GM12878 (cell line): ENCODE results near the gene VANGL2. TPM values are rescaled to one million over a fixed set of nuclear protein-coding genes. Genes with fewer than 3 reads are reported as not detected.

Experiments
- CREM ChIP-seq: IDR thresholded peaks from 2 replicates; pipeline ENCODE4 v1.6.1; 2014; ENCODE audit warnings: antibody characterized with exemption, low read depth
- ETV6 ChIP-seq, 2 experiments: fragments of 450-650 bp in 1 of 2; IDR thresholded peaks in 1 of 2; conservative IDR thresholded peaks in 1 of 2; 2 replicates each; pipeline ENCODE4 v1.6.1; 2014; ENCODE audit warnings: antibody characterized with exemption in 1 of 2, borderline replicate concordance in 1 of 2, low read depth in 1 of 2, mild to moderate bottlenecking in 1 of 2, moderate library complexity in 1 of 2
- FOS ChIP-seq: IDR thresholded peaks from 3 replicates; pipeline ENCODE4 v1.6.1; 2011; ENCODE audit warnings: borderline replicate concordance; ENCODE audit not compliant: insufficient read length; ENCODE audit errors: extremely low read depth
- FOXM1 ChIP-seq: IDR thresholded peaks from 2 replicates; pipeline ENCODE4 v1.6.1; 2012; ENCODE audit warnings: low read depth, mild to moderate bottlenecking, inconsistent platforms, low read length, moderate library complexity
- JUND ChIP-seq: IDR thresholded peaks from 2 replicates; pipeline ENCODE4 v1.6.1; 2012; ENCODE audit warnings: low read depth, mild to moderate bottlenecking, low read length, improper control_type of control experiment, moderate library complexity
- MYC ChIP-seq: IDR thresholded peaks from 2 replicates; pipeline ENCODE4 v1.6.1; 2011; ENCODE audit warnings: mild to moderate bottlenecking, low read length, moderate library complexity, inconsistent platforms; ENCODE audit not compliant: insufficient read depth, insufficient replicate concordance, insufficient read length, severe bottlenecking
- NFIC ChIP-seq: IDR thresholded peaks from 2 replicates; pipeline ENCODE4 v1.6.1; 2012; ENCODE audit warnings: low read depth, mild to moderate bottlenecking, inconsistent platforms, low read length, moderate library complexity
- NFXL1 ChIP-seq: fragments of 450-650 bp; IDR thresholded peaks from 2 replicates; pipeline ENCODE4 v1.6.1; 2017; ENCODE audit warnings: antibody characterized with exemption, mild to moderate bottlenecking, borderline replicate concordance
- NKRF ChIP-seq: fragments of 450-650 bp; conservative IDR thresholded peaks from 2 replicates; pipeline ENCODE4 v1.6.1; 2017; ENCODE audit warnings: mild to moderate bottlenecking, moderate library complexity
- POLR2AphosphoS5 ChIP-seq: IDR thresholded peaks from 2 replicates; pipeline ENCODE4 v1.6.1; 2011; ENCODE audit warnings: mild to moderate bottlenecking, low read length, inconsistent platforms
- RAD51 ChIP-seq: fragments of 450-650 bp; IDR thresholded peaks from 2 replicates; pipeline ENCODE4 v1.6.1; 2016; ENCODE audit warnings: moderate library complexity, mild to moderate bottlenecking, inconsistent platforms
- STAT3 ChIP-seq: IDR thresholded peaks from 2 replicates; pipeline ENCODE4 v1.6.1; 2011; ENCODE audit warnings: low read depth, low read length, improper control_type of control experiment
- TCF12 ChIP-seq: IDR thresholded peaks from 2 replicates; pipeline ENCODE4 v1.6.1; 2011; ENCODE audit warnings: low read depth, mild to moderate bottlenecking, low read length
- ZNF274 ChIP-seq: IDR thresholded peaks from one replicate; pipeline ENCODE4 v1.8.0; 2011; ENCODE audit not compliant: insufficient read length, insufficient read depth
- ZNF687 ChIP-seq: fragments of 450-650 bp; IDR thresholded peaks from 2 replicates; pipeline ENCODE4 v1.6.1; 2017; ENCODE audit warnings: mild to moderate bottlenecking, moderate library complexity
- polyA plus RNA-seq, 11 experiments: library from polyadenylated mRNA; depleted of rRNA in 4 of 11; unstranded in 6 of 11; stranded (reverse) in 5 of 11; fragments of >200 nt; fragmentation: Nextera tagmentation in 4 of 11; fragmentation: Illumina TruSeq in 1 of 11; extraction: Ambion mirVana in 4 of 11; extraction: Trizol in 1 of 11; gene quantifications; 1 replicate in 1 of 11; 2 replicates in 10 of 11; pipeline versions ENCODE4 v1.2.1 to v1.2.3, GENCODE V29; 2011 to 2016; ENCODE audit warnings: inconsistent platforms in 2 of 11, missing spikeins in 2 of 11, low read depth in 1 of 11
- total RNA-seq, 4 experiments: library from RNA; depleted of rRNA in 3 of 4; stranded (reverse); fragments of >200 nt in 3 of 4; fragmentation: Illumina TruSeq in 1 of 4; extraction: Trizol in 1 of 4; gene quantifications; 2 replicates each; pipeline versions ENCODE4 v1.2.1 to v1.2.3, GENCODE V29; 2013 to 2021
- TF ChIP-seq, protein P1 (sequence below): fragments of 150-350 bp; IDR thresholded peaks from 2 replicates; pipeline ENCODE4 v1.6.1; 2014; ENCODE audit warnings: mild to moderate bottlenecking, low read depth, low read length
- TF ChIP-seq, protein P2 (sequence below): IDR thresholded peaks from 2 replicates; pipeline ENCODE4 v1.6.1; 2012; ENCODE audit warnings: low read depth, low read length, improper control_type of control experiment

VANGL2 gene
- total and polyA plus RNA-seq, 10 of the 15 experiments (the other 5 are each of a cell fraction or from before 2014, with no cell fraction given): 0.10 to 5.0 (median 0.27) TPM

GRCh38 chr1:160432371-160432786 lies 32.0 kb downstream of the VANGL2 start (continued):
- TF ChIP-seq FOS (no peak), NKRF (no peak), NFIC (peak; percentile 86), POLR2AphosphoS5 (no peak; the same call in 1 of the 2 replicates), NFXL1 (no peak), TCF12 (0 out of 2 replicates have a peak, but pooled peaks have one; percentile 7), ZNF687 (peak; percentile 97), MYC (no peak), RAD51 (peak; percentile 79), ZNF274 (no peak), JUND (peak; percentile 81; the same call in 1 of the 2 replicates), CREM (peak; percentile 55; the same call in 1 of the 2 replicates), STAT3 (peak; percentile 85; the same call in 1 of the 2 replicates), FOXM1 (peak; percentile 87), ETV6 (conservative IDR thresholded peaks at IDR 0.05 in 1 of 2, IDR thresholded peaks at IDR 0.05 in 1 of 2; ENCODE audit: borderline replicate concordance in 1 of 2, low read depth in 1 of 2) (peak in 1 of 2 experiments; percentile 58; a peak in 1 of 4 replicates)
- TF ChIP-seq, protein P1, sequence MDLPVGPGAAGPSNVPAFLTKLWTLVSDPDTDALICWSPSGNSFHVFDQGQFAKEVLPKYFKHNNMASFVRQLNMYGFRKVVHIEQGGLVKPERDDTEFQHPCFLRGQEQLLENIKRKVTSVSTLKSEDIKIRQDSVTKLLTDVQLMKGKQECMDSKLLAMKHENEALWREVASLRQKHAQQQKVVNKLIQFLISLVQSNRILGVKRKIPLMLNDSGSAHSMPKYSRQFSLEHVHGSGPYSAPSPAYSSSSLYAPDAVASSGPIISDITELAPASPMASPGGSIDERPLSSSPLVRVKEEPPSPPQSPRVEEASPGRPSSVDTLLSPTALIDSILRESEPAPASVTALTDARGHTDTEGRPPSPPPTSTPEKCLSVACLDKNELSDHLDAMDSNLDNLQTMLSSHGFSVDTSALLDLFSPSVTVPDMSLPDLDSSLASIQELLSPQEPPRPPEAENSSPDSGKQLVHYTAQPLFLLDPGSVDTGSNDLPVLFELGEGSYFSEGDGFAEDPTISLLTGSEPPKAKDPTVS: no peak
- TF ChIP-seq, protein P2, sequence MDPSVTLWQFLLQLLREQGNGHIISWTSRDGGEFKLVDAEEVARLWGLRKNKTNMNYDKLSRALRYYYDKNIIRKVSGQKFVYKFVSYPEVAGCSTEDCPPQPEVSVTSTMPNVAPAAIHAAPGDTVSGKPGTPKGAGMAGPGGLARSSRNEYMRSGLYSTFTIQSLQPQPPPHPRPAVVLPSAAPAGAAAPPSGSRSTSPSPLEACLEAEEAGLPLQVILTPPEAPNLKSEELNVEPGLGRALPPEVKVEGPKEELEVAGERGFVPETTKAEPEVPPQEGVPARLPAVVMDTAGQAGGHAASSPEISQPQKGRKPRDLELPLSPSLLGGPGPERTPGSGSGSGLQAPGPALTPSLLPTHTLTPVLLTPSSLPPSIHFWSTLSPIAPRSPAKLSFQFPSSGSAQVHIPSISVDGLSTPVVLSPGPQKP: no peak
